OCI-LY7 (cell line): ENCODE data around the gene SFXN5. TPM values are rescaled to one million over a fixed set of nuclear protein-coding genes. Genes with fewer than 3 reads are reported as not detected.

ENCODE experiments used
- BruUV-seq: library from RNA; stranded (reverse); fragments of 400-500 nt; replicated peaks from 2 replicates; lab custom pipeline; 2021; lab: Mats Ljungman, UMichigan
- CTCF ChIA-PET: fragments of 300-600 bp; sonication (Branson Sonifier 250); formaldehyde crosslinking; loops from one replicate; lab custom pipeline; 2022; ENCODE audit warnings: antibody characterized with exemption; ENCODE audit not compliant: unreplicated experiment; lab: Charles Lee
- POLR2A ChIA-PET: fragments of 300-600 bp; sonication (Branson Sonifier 250); formaldehyde crosslinking; loops from one replicate; lab custom pipeline; 2022; ENCODE audit warnings: antibody characterized with exemption; lab: Charles Lee
- DNase-seq: peaks from one replicate; pipeline ENCODE4 v3.0.0-alpha.2; 2015; ENCODE audit warnings: low spot score
- H2AFZ ChIP-seq: fragments of 200-600 bp; sonication (generic), shearing (Covaris generic); 2 replicates; pipeline ENCODE4 v1.6.1; 2014; ENCODE audit warnings: mild to moderate bottlenecking, antibody characterized with exemption, low read length, moderate library complexity
- H3K27ac ChIP-seq: fragments of 200-600 bp; sonication (generic); 2 replicates; pipeline ENCODE4 v1.5.1; 2014; ENCODE audit warnings: mixed run types, low read depth, mild to moderate bottlenecking, moderate library complexity, low read length, inconsistent platforms; ENCODE audit not compliant: poor library complexity, severe bottlenecking
- H3K36me3 ChIP-seq: fragments of 200-600 bp; sonication (generic); 2 replicates; pipeline ENCODE4 v1.6.1; 2014; ENCODE audit warnings: mild to moderate bottlenecking, antibody characterized with exemption, low read length, moderate library complexity, mixed read lengths; ENCODE audit not compliant: insufficient read depth
- H3K4me1 ChIP-seq: fragments of 200-600 bp; sonication (generic); 2 replicates; pipeline ENCODE4 v1.5.1; 2014; ENCODE audit warnings: mild to moderate bottlenecking, low read length; ENCODE audit not compliant: insufficient read depth, poor library complexity, severe bottlenecking
- H3K4me2 ChIP-seq: fragments of 200-600 bp; sonication (generic); 2 replicates; pipeline ENCODE4 v1.6.1; 2014; ENCODE audit warnings: mild to moderate bottlenecking, low read length
- H3K4me3 ChIP-seq: fragments of 200-600 bp; sonication (generic); 2 replicates; pipeline ENCODE4 v1.5.1; 2014; ENCODE audit warnings: mild to moderate bottlenecking, low read depth, low read length; ENCODE audit not compliant: poor library complexity, severe bottlenecking
- H3K79me2 ChIP-seq: fragments of 200-600 bp; sonication (generic); 2 replicates; pipeline ENCODE4 v1.6.1; 2016; ENCODE audit warnings: low read depth, mild to moderate bottlenecking, low read length, moderate library complexity, mixed read lengths; ENCODE audit not compliant: insufficient read depth
- H3K9me2 ChIP-seq: fragments of 200-600 bp; sonication (generic); 2 replicates; pipeline ENCODE4 v1.6.1; 2016; ENCODE audit warnings: mild to moderate bottlenecking, low read length, mixed read lengths; ENCODE audit not compliant: insufficient read depth
- H3K9me3 ChIP-seq: fragments of 200-600 bp; sonication (generic); 2 replicates; pipeline ENCODE4 v1.6.1; 2014; ENCODE audit warnings: mild to moderate bottlenecking, mixed run types, low read length, mixed read lengths
- H4K20me1 ChIP-seq: fragments of 200-600 bp; sonication (generic); 2 replicates; pipeline ENCODE4 v1.6.1; 2014; ENCODE audit warnings: mild to moderate bottlenecking, antibody characterized with exemption, low read length, moderate library complexity, mixed read lengths; ENCODE audit not compliant: insufficient read depth
- EZH2phosphoT487 ChIP-seq: fragments of 200-600 bp; sonication (generic); IDR thresholded peaks from 2 replicates; pipeline ENCODE4 v1.6.1; 2018; ENCODE audit warnings: low read depth, borderline replicate concordance, mild to moderate bottlenecking, mixed run types, antibody characterized with exemption, low read length, moderate library complexity, mixed read lengths
- intact Hi-C: fragments of 100-400 bp; cut with micrococcal nuclease; formaldehyde crosslinking; loops from one replicate; pipeline ENCODE4 v1.10.0; 2022; ENCODE audit not compliant: unreplicated experiment
- total RNA-seq, 2 experiments: library from RNA; depleted of rRNA in 1 of 2; stranded (reverse); fragments of >200 nt in 1 of 2; shearing (Covaris generic) in 1 of 2; gene quantifications; 2 replicates each; pipeline ENCODE4 v1.2.3, GENCODE V29; 2014 to 2022
- TF ChIP-seq, protein P1 (sequence below): fragments of 200-600 bp; sonication (generic); conservative IDR thresholded peaks from 2 replicates; pipeline ENCODE4 v1.5.1; 2014; ENCODE audit warnings: mild to moderate bottlenecking, antibody characterized with exemption, low read length, moderate library complexity, mixed read lengths

Gene SFXN5
- total RNA-seq, 2 experiments from 2014 or later = 4.5 to 10.5 TPM

GRCh38 chr2:72926368-72926767 lies 145.1 kb downstream of the SFXN5 start:
- Histone ChIP-seq H3K4me2 (no peak overlapping the region), H4K20me1 (peaks cover 4% of the 10 kb centered on the region; the same call in 1 of the 2 replicates), H3K36me3 (no peaks in the 10 kb centered on the region), H3K4me1 (no peaks in the 10 kb centered on the region), H3K27ac (no peak overlapping the region), H3K4me3 (no peak overlapping the region), H3K9me2 (no peaks in the 10 kb centered on the region), H3K9me3 (no peaks in the 10 kb centered on the region), H3K79me2 (no peaks in the 10 kb centered on the region), H2AFZ (no peak overlapping the region)
- BruUV-seq = no TSS peak
- CTCF ChIA-PET = interaction anchor here (0.5 to 0.6 kb wide), 2 partner anchors 23 to 251 kb away, joined by 4 to 10 read pairs; no protein-coding TSS in a partner anchor
- no peak for TF ChIP-seq EZH2phosphoT487
- TF ChIP-seq, protein P1, sequence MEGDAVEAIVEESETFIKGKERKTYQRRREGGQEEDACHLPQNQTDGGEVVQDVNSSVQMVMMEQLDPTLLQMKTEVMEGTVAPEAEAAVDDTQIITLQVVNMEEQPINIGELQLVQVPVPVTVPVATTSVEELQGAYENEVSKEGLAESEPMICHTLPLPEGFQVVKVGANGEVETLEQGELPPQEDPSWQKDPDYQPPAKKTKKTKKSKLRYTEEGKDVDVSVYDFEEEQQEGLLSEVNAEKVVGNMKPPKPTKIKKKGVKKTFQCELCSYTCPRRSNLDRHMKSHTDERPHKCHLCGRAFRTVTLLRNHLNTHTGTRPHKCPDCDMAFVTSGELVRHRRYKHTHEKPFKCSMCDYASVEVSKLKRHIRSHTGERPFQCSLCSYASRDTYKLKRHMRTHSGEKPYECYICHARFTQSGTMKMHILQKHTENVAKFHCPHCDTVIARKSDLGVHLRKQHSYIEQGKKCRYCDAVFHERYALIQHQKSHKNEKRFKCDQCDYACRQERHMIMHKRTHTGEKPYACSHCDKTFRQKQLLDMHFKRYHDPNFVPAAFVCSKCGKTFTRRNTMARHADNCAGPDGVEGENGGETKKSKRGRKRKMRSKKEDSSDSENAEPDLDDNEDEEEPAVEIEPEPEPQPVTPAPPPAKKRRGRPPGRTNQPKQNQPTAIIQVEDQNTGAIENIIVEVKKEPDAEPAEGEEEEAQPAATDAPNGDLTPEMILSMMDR = no peak
- POLR2A ChIA-PET = interaction anchor here (0.8 kb wide), 1 partner anchor 625 kb away, joined by 3 read pairs; no protein-coding TSS in a partner anchor
- intact Hi-C loops = no loop called here
- DNase-seq = no peak

DNA sequence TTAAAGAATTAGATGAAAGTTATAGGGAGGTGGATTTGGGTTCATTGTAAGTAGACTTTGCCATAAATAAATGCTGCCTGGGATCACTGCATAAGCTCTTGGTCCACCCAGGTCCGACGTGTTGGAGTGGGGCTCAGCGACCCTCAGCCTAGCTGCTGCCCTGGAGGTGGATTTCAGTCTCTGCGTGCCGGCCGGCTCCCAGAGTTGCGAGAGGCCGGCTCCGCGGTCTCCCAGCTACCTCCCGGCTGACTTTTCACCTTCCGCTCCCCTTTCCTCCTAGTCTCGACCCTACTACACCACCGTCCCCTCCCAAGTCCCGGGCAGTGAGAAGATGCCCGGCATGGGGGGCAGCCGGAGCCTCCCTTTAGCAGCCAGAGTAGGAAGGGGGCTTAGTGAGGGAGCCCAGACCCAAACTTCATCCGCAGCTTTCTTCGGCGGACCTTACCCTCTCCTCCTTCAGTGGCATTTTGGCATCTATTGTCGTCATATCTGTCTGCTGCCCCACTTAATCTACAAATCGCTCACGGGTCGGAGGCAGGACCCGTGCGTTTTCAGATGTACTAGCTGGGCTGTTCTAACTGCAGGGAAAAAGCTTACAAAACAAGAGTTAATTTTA lies 146.1 kb downstream of the SFXN5 start:
- Histone ChIP-seq H3K4me1 (no peaks in the 10 kb centered on the region), H3K4me3 (no peak overlapping the region), H2AFZ (no peak overlapping the region), H4K20me1 (peaks cover 4% of the 10 kb centered on the region; the same call in 1 of the 2 replicates), H3K36me3 (no peaks in the 10 kb centered on the region), H3K4me2 (no peak overlapping the region), H3K9me2 (no peaks in the 10 kb centered on the region), H3K9me3 (no peaks in the 10 kb centered on the region), H3K79me2 (no peaks in the 10 kb centered on the region), H3K27ac (no peak overlapping the region)
- TF ChIP-seq, protein P1 = no peak
- no peak for TF ChIP-seq EZH2phosphoT487
- intact Hi-C loops = no loop called here
- CTCF ChIA-PET = no interaction called here
- no TSS peak for BruUV-seq
- POLR2A ChIA-PET = interaction anchor here (0.8 kb wide), 1 partner anchor 626 kb away, joined by 3 read pairs; no protein-coding TSS in a partner anchor
- no peak for DNase-seq
